GM18867 (cell line): ENCODE measurements around the gene HMGN1.

Experiments used
- ATAC-seq: cut with Tn5 transposase; IDR thresholded peaks from one replicate; pipeline ENCODE4 v1.9.1; 2021; ENCODE audit warnings: mild to moderate bottlenecking, moderate library complexity; ENCODE audit not compliant: unreplicated experiment

Gene HMGN1

DNA sequence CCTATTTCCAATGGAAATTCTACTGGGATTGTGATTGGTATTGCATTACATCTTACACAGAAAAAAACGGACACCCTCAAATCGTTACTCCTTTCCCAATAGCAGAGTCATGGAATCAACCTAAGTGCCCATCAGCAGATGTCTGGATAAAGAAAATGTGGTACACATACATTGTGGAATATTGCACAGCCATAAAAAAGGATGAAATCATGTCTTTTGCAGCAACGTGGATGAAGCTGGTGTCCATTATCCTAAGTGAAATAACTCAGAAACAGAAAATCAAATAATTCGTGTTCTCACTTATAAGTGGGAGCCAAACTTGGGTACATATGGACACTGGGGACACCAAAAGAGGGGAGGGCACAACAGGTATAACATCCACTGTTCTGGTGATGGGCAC is 14.3 kb downstream of the HMGN1 start:
- ATAC-seq, result no peak

DNA sequence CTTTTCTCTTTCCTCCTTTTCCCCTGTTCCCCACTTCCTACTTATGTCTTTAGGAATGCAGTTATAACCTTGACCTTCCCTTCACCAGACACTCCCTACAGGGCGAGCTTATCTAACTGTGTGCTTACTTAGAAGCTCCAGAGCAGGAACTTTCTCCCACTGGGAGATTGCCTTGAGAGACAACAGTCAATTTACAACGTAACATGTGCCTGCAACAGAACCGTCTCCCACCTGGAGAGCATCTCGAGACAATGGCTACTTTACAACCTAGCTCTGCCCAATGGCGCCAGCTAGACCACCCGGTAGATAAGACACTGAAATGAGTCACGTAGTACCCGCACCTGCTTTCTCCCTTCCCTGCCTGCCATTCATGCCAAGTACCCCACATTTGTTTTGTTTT is 16.7 kb downstream of the HMGN1 start:
- ATAC-seq, result no peak

DNA sequence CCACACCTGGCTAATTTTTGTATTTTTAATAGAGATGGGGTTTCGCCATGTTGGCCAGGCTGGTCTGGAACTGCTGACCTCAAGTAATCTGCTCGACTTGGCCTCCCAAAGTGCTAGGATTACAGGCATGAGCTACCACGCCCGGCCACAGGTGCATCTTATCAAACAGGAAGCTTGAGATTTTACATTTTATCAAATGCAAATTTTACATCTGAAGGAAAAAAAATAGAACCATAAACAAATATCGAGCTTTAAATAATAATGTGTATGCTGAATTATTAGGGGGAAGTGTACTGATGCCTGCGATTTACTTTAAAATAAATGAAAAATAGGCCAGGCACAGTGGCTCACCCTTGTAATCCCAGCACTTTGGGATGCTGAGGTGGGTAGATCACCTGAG is 18.9 kb downstream of the HMGN1 start:
- no peak for ATAC-seq

DNA sequence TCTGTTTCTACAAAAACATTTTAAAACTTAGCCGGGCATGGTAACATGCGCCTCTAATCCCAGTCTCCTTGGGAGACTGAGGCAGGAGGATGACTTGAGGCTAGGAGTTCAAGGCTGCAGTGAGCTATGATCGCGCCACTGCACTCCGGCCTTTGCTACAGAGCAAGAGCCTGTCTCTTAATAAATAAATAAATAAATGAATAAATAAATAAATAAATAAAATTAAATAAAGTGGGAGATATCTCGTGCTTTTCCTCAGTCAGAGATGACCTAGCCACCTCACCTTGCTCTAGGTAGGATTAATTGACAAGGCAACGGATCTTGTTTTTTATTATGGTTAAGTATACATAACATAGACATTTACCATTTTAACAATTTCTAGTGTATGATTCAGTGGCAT is 21.2 kb downstream of the HMGN1 start:
- no peak for ATAC-seq

DNA sequence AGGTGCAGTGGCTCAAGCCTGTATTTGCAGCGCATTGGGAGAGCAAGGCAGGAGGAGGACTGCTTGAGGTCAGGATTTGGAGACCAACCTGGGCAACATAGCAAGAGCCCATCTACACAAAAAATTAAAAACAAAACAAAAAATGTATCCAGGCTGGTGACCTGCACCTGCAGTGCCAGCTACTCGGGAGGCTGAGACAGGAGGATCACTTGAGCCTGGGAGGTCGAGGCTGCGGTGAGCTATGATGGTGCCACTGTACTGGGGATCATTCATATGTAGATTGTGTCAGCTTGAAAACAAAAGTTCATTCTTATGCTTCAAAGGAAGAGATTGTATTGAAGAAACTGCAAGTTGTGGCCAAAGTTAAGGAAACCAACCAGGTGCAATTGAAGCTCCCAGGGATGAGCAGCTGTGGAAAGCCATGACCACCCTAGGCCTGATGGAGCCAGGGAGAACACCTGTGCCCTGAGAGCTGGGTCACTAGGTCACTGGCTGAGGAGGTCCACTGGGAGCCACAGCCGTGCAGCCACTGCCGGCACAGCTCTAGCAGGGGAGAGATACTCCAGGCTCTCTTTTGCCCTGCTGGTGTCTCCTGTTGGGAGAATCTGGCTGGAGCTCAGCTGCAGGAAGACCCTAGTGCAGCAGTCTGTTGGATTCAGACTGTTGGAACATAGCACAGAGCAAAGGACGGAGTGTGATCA is 22.1 kb downstream of the HMGN1 start:
- no peak for ATAC-seq

DNA sequence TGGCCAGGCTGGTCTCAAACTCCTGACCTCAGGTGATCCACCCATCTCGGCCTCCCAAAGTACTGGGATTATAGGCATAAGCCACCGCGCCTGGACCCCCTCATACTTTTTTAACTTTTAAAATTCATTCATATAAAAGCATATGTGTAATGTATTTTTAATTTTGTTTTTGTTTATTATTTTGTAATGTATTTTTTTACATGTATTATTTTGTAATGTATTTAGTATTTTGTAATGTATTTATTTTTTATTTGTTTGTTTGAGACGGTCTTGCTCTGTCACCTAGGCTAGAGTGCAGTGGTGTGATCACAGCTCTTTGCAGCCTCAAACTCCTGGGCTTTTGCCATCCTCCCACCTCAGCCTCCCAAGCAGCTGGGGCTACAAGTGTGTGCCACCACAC is 23.4 kb downstream of the HMGN1 start:
- no peak for ATAC-seq

DNA sequence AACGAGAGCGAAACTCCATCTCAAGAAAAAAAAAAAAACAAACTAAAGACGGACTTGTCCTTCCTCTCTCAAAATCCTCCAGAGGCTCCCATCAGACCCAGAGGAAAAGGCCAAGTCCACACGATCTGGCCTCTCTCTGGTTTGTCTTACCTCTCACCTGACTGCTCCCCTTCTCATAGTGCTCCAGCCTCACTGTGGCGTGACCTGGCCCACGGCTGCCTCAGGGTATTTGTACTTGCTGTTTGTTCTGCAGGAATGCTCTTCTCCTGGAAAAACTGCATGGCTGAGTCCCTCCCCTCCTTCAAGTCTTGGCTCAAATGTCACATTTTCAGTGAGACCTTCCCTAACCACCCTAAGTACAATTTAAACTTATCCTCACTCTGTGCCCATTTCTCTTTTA is 27.5 kb downstream of the HMGN1 start:
- no peak for ATAC-seq

DNA sequence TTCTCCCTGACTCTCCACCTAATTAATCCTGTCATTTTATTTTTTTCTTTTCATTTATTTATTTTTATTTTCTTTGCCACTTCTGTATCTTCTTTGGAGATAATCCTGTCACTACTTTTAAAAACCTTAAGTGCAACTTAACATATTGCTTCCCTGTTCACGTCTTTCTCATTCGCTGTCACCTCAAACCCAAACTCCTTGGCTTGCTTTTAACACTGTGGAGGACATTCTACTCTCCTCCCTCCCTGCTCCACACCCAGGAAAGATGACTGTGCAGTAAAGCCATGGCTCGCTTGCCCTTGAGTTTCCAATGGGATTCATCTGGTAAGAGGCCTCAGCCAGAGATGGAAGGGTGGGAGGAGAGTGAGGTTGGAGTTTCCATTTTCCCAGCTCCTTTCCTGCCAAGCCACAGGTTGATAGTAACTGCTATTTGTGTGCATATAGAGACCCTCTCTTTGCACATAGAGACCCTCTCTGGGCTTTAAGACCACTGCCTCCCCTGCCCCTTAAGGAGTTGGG is 29.0 kb downstream of the HMGN1 start:
- ATAC-seq, result no peak

DNA sequence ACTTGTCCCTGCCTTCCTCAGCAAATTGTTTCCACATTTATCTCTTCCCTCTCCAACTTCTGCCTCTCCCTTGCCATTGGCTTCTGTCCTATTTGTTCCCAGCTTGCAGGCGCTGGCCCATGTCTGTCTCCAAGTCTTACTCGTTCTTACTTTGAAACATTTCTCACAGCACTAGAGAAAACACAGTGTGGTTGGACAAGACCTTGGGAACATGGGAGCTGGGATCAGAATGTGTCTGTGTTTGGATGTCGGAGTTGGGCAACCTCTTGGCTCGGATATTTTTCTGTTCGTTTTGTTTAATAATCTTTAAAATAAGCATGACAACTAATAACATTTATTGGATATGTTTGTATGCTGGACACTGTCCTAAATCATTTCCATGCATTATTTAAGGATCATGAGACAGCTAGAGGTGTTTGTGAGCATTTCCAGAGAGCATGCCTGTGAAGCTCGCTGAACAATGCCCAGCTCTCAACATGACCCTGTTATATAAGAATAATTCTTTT is 29.6 kb downstream of the HMGN1 start:
- no peak for ATAC-seq

DNA sequence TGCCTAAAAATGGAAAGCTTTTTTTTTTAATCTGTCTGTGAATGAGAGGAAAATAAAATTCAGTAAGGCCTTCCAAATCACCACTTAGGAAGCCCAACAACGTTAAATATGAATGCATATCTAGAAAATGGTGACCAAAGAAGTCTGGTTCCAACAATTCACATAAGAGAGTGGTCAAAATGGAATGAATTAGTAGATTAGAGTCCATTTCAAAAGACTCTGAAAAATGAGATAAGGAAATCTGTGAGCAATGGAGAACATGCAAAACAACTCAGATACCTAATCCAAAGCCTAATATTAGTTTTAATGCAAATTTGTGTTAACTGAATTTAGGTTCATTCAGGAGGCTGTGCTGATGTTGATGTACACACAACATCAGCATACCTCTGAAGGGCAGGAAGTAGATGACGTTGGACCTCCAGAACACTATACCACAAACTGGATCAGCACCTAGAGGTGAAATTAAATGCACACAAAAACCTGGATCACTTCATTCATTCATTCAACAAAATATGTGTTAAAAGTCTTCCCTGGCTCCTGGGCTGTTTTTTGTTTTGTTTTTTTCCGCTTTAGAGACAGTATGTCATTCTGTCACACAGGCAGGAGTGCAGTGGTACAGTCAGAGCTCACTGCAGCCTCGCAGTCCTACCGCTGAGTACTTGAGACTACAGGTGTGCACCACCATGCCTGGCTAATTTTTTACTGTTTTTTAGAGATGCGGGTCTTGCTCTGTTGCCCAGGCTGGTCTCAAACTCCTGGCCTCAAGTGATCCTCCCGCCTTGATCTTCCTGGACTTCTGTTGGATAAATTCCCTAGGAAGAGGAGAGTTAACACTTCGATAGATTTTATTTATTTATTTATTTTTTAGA is 30.6 kb downstream of the HMGN1 start:
- no peak for ATAC-seq

DNA sequence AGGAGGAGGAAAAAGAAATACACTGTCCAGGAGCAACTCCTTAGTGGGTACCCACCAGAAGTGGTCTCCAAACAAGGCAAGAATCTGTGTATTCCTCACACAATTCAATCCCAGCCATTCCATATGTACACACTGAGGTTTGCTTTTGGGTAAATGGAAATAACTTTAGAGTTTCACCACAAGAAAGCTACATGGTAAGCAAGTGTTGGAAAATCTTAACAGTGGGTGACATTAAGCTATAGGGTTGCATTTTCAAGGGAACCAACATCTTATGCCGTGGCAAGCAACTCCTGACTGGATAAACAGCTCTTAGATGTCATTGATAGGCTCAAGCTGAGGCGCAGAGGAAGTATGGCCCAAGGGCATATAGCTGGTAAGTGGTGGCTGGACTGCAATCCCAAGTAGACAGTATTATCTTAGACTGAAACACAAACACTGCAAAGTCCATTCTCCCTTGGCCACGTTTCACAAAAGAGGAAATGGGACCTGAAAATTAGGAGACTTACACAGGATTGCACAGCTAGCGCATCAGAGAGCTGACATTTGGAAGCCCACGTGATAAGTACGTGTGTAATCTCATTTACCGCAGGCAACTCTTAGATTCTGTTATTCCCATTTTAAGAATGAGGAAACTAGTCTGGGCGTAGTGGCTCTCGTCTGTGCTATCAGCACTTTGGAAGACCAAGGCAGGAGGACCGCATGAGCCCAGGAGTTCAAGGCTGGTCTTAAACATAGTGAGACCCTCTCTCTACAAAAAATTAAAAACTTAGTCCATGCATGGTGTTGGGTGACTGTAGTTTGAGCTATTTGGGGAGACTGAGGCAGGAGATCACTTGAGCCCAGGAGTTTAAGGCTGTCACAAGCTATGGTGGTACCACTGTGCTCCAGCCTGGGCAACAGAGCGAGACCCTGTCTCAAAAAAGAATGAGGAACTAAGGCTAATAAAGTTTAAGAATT is 31.5 kb downstream of the HMGN1 start:
- ATAC-seq, result no peak

DNA sequence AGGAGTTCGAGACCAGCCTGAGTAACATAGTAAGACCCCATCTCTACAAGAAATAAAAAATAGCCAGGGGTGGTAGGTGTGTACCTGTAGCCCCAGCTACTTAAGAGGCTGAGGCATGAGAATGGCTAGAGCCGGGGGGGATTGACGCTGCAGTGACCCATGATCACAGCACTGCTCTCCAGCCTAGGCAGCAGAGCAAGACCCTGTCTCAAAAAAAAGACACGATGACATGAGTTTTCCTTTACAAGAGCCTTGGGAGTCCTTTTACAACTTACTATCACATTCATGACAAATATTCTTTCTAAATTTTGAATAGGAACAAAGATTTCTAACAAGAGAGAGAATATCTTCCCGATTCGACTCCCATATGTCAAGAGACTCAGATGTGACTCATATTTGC is 32.2 kb downstream of the HMGN1 start:
- no peak for ATAC-seq

DNA sequence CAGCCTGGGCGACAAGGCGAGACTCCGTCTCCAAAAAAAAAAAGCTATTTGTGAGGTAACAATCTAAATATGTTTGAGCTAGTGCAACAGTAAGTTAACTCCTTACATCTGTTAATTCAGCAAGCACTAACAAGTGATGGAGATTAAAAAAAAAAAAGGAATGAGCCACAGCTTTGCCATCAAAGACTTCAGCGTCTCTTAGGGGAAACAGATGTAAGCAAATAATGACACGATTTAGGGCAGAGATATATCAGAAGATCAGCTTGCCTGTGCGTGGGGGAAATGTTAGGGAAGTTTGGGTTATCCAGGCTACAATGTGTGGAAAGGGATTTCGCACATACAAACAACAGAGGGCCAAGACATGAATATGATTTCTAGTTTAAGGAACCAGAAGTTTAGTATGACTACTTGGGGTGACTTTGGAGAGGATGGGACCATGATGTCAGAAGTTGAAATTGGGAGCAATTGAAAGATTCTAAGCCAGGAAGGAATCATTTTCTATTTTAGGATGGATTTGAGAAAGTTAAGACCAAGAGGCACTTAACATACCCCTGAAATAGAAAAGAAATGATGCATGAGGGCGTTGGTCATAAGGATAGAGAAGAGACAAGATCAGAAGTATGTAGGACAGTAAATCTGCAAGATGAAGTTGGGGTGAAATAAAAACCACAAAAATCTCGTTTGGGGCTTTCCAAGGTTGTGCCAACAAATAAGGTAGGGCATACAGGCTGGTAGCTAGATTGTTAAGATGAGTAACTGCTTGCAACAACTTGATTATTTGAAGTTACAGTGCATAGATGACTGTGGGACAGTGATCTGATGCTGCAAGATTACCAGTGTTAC is 33.1 kb downstream of the HMGN1 start:
- no peak for ATAC-seq

DNA sequence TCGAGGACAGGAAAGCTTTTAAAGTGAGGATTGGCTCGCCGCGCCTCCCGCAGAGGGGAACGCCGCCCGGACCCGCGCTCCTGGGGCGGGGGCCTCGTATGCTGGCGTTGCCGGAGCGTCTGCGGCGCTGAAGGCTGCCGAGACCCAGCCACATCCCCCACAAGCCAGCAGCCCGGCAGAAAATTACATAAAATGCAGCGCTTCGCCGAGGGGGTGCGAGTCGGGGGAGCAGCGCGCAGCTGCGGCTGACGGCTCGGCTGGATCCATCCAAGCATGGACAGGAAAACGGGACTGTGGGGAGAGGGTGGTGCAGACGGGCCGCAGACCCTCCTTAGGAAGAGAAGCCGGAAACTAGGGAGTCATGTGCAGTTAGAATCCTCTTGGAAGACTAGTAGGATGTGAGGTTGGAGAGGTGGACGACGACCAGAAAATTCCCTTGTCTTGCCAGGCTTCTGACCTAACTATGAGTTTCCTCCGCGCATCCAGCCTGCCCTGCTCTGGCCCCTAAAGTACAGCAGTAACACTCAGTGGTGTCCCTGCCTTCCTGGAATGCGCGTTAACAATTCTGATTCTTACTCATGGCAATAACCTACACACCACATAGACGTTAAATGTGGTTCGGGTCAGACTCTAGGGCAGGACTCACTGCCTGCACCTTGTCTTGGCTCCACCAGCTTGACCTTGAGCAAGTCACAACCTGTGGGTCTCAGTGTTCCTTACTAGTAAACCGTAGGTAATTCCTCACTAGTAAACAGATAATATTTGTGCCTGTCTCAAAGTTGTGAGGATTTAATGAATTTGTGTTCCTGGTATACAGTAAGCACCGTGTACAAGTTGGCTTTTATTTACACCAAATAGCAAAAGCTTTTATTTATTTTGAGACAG is 34.5 kb downstream of the HMGN1 start:
- peak; percentile 11 for ATAC-seq

DNA sequence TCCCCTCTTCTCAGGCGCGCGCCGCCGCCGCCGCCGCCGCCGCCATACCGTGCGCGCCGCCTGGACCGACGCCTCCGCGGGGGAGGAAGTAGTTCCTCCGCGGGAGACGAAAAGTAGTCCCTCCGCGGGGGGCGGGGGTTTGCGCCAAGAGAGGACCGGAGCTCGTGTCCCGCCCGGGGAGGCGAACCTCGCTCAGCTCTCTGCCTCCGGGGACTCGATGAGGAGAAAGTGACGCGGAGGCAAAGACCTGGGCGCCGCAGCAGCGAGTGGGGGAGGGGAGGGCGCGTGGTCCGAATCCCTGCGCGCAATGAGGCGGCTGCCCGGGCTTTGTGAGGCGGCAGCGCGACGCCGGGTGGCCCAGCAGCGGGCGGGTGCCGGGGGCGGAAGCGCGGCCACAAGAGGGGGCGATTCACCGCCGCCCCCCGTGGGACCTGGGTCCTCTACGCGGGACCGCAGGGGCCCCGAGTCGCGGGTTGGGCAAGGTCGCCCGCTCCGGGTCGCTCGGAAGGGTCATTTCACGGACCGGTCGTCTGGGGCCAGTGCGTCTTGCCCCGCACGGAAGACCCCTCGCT is 35.2 kb downstream of the HMGN1 start, which contains the start of gene BRWD1:
BRWD1 (minus strand) TSS at position 62 of the 572 bp plus-strand sequence. CDS start 141 bp downstream, outside the sequence.
- peak; percentile 49 for ATAC-seq

DNA sequence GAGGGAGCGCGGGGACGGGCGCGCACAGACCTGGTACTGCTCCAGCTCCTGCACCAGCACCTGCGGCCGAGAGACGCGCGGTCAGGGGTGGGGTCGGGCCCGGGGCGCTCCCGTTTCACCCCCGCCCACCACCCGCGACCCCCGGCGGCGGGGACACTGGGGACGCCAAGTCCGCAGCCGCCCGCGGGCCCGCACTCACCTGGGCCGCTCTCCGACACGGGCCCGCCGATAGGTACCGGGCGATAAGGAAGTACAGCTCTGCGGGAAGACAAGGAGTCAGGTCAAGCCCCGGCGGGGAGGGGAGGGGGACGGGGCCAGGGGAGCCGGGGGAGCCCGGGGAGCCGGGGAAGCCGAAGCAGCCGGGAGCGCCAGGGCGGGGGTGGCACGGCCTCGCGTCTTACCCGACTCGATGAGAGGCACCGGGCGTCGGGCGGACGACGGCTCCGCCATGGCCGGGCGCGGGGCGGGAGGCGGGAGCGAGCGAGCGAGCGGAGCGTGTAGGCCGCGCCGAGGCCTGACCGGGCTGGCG is 35.8 kb downstream of the HMGN1 start:
- peak; percentile 18 for ATAC-seq

DNA sequence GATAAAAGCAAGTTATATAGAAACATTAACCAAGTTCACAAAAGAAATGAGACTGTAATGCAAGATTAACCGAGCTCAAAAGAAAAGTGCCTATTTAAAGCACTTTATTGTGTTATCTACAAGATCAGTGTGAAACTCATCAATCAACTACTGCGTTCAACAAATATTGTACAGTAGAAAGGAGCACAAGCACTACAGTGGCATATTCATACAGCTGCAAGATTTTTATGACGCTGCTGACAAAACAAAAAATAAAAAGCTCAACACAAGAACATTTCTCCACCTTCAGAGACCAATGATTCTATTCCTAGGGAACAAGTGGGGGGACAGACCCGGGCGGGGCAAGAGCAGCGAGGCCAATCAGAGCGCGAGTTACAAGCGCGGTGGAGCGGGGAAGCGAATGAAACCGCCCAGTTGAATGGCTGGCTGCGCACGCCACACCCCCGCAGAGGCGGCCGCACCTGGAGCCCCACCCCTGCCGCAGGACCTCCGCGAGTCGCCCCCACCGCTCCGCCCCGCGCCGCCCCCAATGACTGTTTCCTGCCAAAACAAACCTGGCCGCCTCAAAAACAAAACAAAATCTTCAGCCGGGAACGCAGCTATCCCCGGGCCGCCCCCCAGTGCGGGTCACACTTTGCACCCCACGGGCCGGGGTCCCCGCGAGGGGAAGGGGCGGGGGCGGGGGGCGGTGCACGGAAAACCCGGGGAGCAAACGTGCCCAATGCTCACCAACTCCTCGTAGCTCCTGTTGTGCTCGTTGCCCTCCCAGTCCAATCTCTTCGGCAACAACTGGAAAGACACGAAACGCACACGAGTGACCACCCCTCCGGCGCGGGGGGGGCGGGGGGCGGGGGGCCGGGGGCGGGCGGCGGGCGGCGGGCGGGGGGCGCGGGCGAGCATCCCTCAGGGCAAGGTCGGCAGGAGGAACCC is 36.5 kb downstream of the HMGN1 start:
- peak; percentile 79 for ATAC-seq
